Activated T-helper 2 cell treated with anti-CD3 and anti-CD28 coated beads, Interferon-gamma antibody, Interleukin-2, Interleukin-4, amounts not matched to agents 10 μg/mL and 5 μg/mL and 100 μg/mL, durations not matched to agents 14 hours and 24 hours and 36 hours (primary cell): ENCODE measurements around the gene ZSCAN16. TPM values are rescaled to one million over a fixed set of nuclear protein-coding genes. Genes with fewer than 3 reads are reported as not detected.
A peak's percentile ranks its signal among the peaks of the same experiment; 100 is the strongest.
"Not testable (repeated sequence)": the region's sequence is repeated elsewhere in the genome, so short reads cannot be mapped to it uniquely, and the experiment has no call there.

ENCODE experiments used
- DNase-seq: peaks from one replicate; pipeline ENCODE4 v3.0.0; 2021; ENCODE audit warnings: low spot score
- H3K27ac Mint-ChIP-seq: one replicate; pipeline ENCODE4 v1.8.0; 2021; ENCODE audit warnings: mixed read lengths
- H3K27me3 Mint-ChIP-seq: one replicate; pipeline ENCODE4 v1.8.0; 2021; ENCODE audit warnings: low read depth, mixed read lengths
- H3K36me3 Mint-ChIP-seq: one replicate; pipeline ENCODE4 v1.8.0; 2021; ENCODE audit warnings: low read depth, mixed read lengths
- H3K4me1 Mint-ChIP-seq: one replicate; pipeline ENCODE4 v1.8.0; 2021; ENCODE audit warnings: low read depth, mixed read lengths
- H3K4me3 Mint-ChIP-seq: one replicate; pipeline ENCODE4 v1.8.0; 2021; ENCODE audit warnings: low read depth, mild to moderate bottlenecking, moderate library complexity, mixed read lengths
- H3K9me3 Mint-ChIP-seq: one replicate; pipeline ENCODE4 v1.8.0; 2021; ENCODE audit warnings: mixed read lengths
- intact Hi-C: fragments of 100-400 bp; cut with micrococcal nuclease; formaldehyde crosslinking; loops from one replicate; pipeline ENCODE4 v1.15.1; 2023
- total RNA-seq: library from RNA; stranded (reverse); gene quantifications from 2 replicates; pipeline ENCODE4 v1.2.3, GENCODE V29; 2022

Gene ZSCAN16
- total RNA-seq, 1 donor from 2014 or later: 4.0 TPM

GRCh38 chr6:28105245-28105639, 19.2 kb upstream of the ZSCAN16 start:
- H3K27ac Mint-ChIP-seq: no peak overlapping the region
- H3K27me3 Mint-ChIP-seq: peaks cover 20% of the 10 kb centered on the region
- intact Hi-C loops: loop anchor here (2.0 kb wide), 2 partner anchors 20 to 32 kb away; partner anchors contain the start of gene ZSCAN16
- peak overlapping the region; percentile 83 for H3K4me3 Mint-ChIP-seq
- no peak for DNase-seq
- peaks cover 11% of the 10 kb centered on the region for H3K4me1 Mint-ChIP-seq
- peaks cover 12% of the 10 kb centered on the region for H3K9me3 Mint-ChIP-seq
- no peaks in the 10 kb centered on the region for H3K36me3 Mint-ChIP-seq

GRCh38 chr6:28107506-28107905, 16.9 kb upstream of the ZSCAN16 start:
- no peaks in the 10 kb centered on the region for H3K36me3 Mint-ChIP-seq
- peaks cover 3% of the 10 kb centered on the region for H3K27me3 Mint-ChIP-seq
- no peak overlapping the region for H3K27ac Mint-ChIP-seq
- no peak overlapping the region for H3K4me3 Mint-ChIP-seq
- intact Hi-C loops: no loop called here
- no peak for DNase-seq
- peaks cover 5% of the 10 kb centered on the region for H3K9me3 Mint-ChIP-seq
- H3K4me1 Mint-ChIP-seq: peaks cover 11% of the 10 kb centered on the region

GRCh38 chr6:28111964-28112363, 12.4 kb upstream of the ZSCAN16 start:
- no peaks in the 10 kb centered on the region for H3K4me1 Mint-ChIP-seq
- H3K36me3 Mint-ChIP-seq: peaks cover 26% of the 10 kb centered on the region
- H3K9me3 Mint-ChIP-seq: no peaks in the 10 kb centered on the region
- H3K27ac Mint-ChIP-seq: no peak overlapping the region
- intact Hi-C loops: no loop called here
- no peak for DNase-seq
- no peak overlapping the region for H3K4me3 Mint-ChIP-seq
- no peaks in the 10 kb centered on the region for H3K27me3 Mint-ChIP-seq

- no peak overlapping the region for H3K27ac Mint-ChIP-seq
- DNase-seq: no peak
- intact Hi-C loops: no loop called here
- no peaks in the 10 kb centered on the region for H3K9me3 Mint-ChIP-seq
- H3K36me3 Mint-ChIP-seq: peaks cover 46% of the 10 kb centered on the region
- H3K27me3 Mint-ChIP-seq: no peaks in the 10 kb centered on the region
- no peak overlapping the region for H3K4me3 Mint-ChIP-seq
- H3K4me1 Mint-ChIP-seq: no peaks in the 10 kb centered on the region
Observed at GRCh38 chr6:28115799-28116198, 8.6 kb upstream of the ZSCAN16 start.

- intact Hi-C loops: no loop called here
- Mint-ChIP-seq H3K4me1 (no peaks in the 10 kb centered on the region), H3K4me3 (no peak overlapping the region), H3K9me3 (no peaks in the 10 kb centered on the region), H3K36me3 (peaks cover 51% of the 10 kb centered on the region), H3K27me3 (no peaks in the 10 kb centered on the region), H3K27ac (no peak overlapping the region)
- no peak for DNase-seq
Observed at GRCh38 chr6:28117386-28118050, 6.9 kb upstream of the ZSCAN16 start.

- Mint-ChIP-seq H3K27ac (peak overlapping the region; percentile 23), H3K36me3 (peaks cover 57% of the 10 kb centered on the region)
Observed at GRCh38 chr6:28118217-28118616, 6.2 kb upstream of the ZSCAN16 start.

GRCh38 chr6:28121876-28122275, 2.5 kb upstream of the ZSCAN16 start:
- intact Hi-C loops: loop anchor here (5.0 kb wide), 1 partner anchor 40 kb away; the partner anchor contains the start of gene ZNF165
- peaks cover 23% of the 10 kb centered on the region for H3K4me1 Mint-ChIP-seq
- H3K27ac Mint-ChIP-seq: no peak overlapping the region
- DNase-seq: no peak
- no peak overlapping the region for H3K4me3 Mint-ChIP-seq
- no peaks in the 10 kb centered on the region for H3K9me3 Mint-ChIP-seq
- no peaks in the 10 kb centered on the region for H3K27me3 Mint-ChIP-seq
- peaks cover 40% of the 10 kb centered on the region for H3K36me3 Mint-ChIP-seq

More at GRCh38 chr6:28118217-28118616, 6.2 kb upstream of the ZSCAN16 start:
- Mint-ChIP-seq H3K4me3 (no peak overlapping the region), H3K27me3 (no peaks in the 10 kb centered on the region), H3K9me3 (no peaks in the 10 kb centered on the region), H3K4me1 (peaks cover under 1% of the 10 kb centered on the region)
- DNase-seq: no peak
- intact Hi-C loops: no loop called here

- H3K9me3 Mint-ChIP-seq, H3K4me3 Mint-ChIP-seq, H3K27ac Mint-ChIP-seq, DNase-seq, H3K27me3 Mint-ChIP-seq: not testable (repeated sequence)
- Mint-ChIP-seq H3K4me1 (peaks cover 27% of the 10 kb centered on the region), H3K36me3 (peaks cover 42% of the 10 kb centered on the region)
- intact Hi-C loops: loop anchor here (5.0 kb wide), 1 partner anchor 40 kb away; the partner anchor contains the start of gene ZNF165
Observed at GRCh38 chr6:28122283-28122682, 2.1 kb upstream of the ZSCAN16 start.

- Mint-ChIP-seq H3K4me1 (peaks cover 36% of the 10 kb centered on the region), H3K9me3 (no peaks in the 10 kb centered on the region), H3K27ac (peak overlapping the region; percentile 75), H3K4me3 (peak overlapping the region; percentile 92), H3K36me3 (peaks cover 46% of the 10 kb centered on the region), H3K27me3 (no peaks in the 10 kb centered on the region)
- DNase-seq: no peak
- intact Hi-C loops: loop anchor here (1.0 to 5.0 kb wide), 4 partner anchors 12 to 274 kb away; partner anchors contain the start of genes ZNF165 and ZSCAN12
Observed at GRCh38 chr6:28124971-28125353, 553 bp downstream of the ZSCAN16 start.

GRCh38 chr6:28125401-28125800, 992 bp downstream of the ZSCAN16 start:
- Mint-ChIP-seq H3K27me3 (no peaks in the 10 kb centered on the region), H3K9me3 (no peaks in the 10 kb centered on the region), H3K4me3 (peak overlapping the region; percentile 92), H3K27ac (peak overlapping the region; percentile 75), H3K36me3 (peaks cover 46% of the 10 kb centered on the region), H3K4me1 (peaks cover 36% of the 10 kb centered on the region)
- DNase-seq: no peak
- intact Hi-C loops: loop anchor here (2.0 kb wide), 1 partner anchor 21 kb away; no protein-coding TSS in a partner anchor

- H3K4me3 Mint-ChIP-seq: no peak overlapping the region
- peaks cover 49% of the 10 kb centered on the region for H3K4me1 Mint-ChIP-seq
- no peaks in the 10 kb centered on the region for H3K27me3 Mint-ChIP-seq
- H3K36me3 Mint-ChIP-seq: peaks cover 37% of the 10 kb centered on the region
- H3K27ac Mint-ChIP-seq: peak overlapping the region; percentile 23
- H3K9me3 Mint-ChIP-seq: no peaks in the 10 kb centered on the region
- intact Hi-C loops: loop anchor here (1.0 kb wide), 1 partner anchor 222 kb away; no protein-coding TSS in a partner anchor
- DNase-seq: no peak
Observed at GRCh38 chr6:28134015-28134414, 9.6 kb downstream of the ZSCAN16 start.

- Mint-ChIP-seq H3K9me3 (no peaks in the 10 kb centered on the region), H3K36me3 (peaks cover 31% of the 10 kb centered on the region), H3K4me3 (no peak overlapping the region), H3K27ac (peak overlapping the region; percentile 36), H3K27me3 (no peaks in the 10 kb centered on the region), H3K4me1 (peaks cover 50% of the 10 kb centered on the region)
- DNase-seq: no peak
- intact Hi-C loops: loop anchor here (1.0 to 5.0 kb wide), 4 partner anchors 133 to 242 kb away; partner anchors contain the start of genes ZSCAN26 and ZSCAN31
Observed at GRCh38 chr6:28134716-28135115, 10.3 kb downstream of the ZSCAN16 start.

- peaks cover 25% of the 10 kb centered on the region for H3K36me3 Mint-ChIP-seq
- no peaks in the 10 kb centered on the region for H3K27me3 Mint-ChIP-seq
- intact Hi-C loops: loop anchor here (5.0 kb wide), 3 partner anchors 132 to 243 kb away; partner anchors contain the start of genes ZSCAN26 and ZSCAN31
- H3K4me1 Mint-ChIP-seq: peaks cover 53% of the 10 kb centered on the region
- H3K9me3 Mint-ChIP-seq: no peaks in the 10 kb centered on the region
- peak overlapping the region; percentile 98 for H3K4me3 Mint-ChIP-seq
- H3K27ac Mint-ChIP-seq: peak overlapping the region; percentile 98
- DNase-seq: no peak
Observed at GRCh38 chr6:28135393-28135792, 11.0 kb downstream of the ZSCAN16 start.
